Colonic mucosa (tissue), 4 donors: ENCODE results near the gene MCAM. TPM values are rescaled to one million over a fixed set of nuclear protein-coding genes. Genes with fewer than 3 reads are reported as not detected.

Source experiments
- DNase-seq: peaks from one replicate; pipeline ENCODE4 v3.0.0-alpha.2; 2020
- H3K27ac ChIP-seq: fragments of 200-600 bp; one replicate; pipeline ENCODE4 v1.8.0; 2021
- H3K27me3 ChIP-seq: fragments of 200-600 bp; one replicate; pipeline ENCODE4 v1.8.0; 2021
- H3K36me3 ChIP-seq: fragments of 200-600 bp; one replicate; pipeline ENCODE4 v1.8.0; 2021
- H3K4me1 ChIP-seq: fragments of 200-600 bp; one replicate; pipeline ENCODE4 v1.8.0; 2021; ENCODE audit warnings: mild to moderate bottlenecking
- H3K4me3 ChIP-seq: fragments of 200-600 bp; one replicate; pipeline ENCODE4 v1.8.0; 2021
- H3K9ac ChIP-seq, 2 donors: one replicate each; pipeline ENCODE4 v1.7.0; 2013; ENCODE audit warnings: control low read depth in 2 of 2, low read depth in 2 of 2, low read length in 2 of 2
- H3K9me3 ChIP-seq: fragments of 200-600 bp; one replicate; pipeline ENCODE4 v1.8.0; 2021
- CTCF ChIP-seq: fragments of 200-600 bp; IDR thresholded peaks from one replicate; pipeline ENCODE4 v1.8.0; 2022; ENCODE audit warnings: antibody characterized with exemption, mild to moderate bottlenecking
- intact Hi-C: fragments of 100-400 bp; cut with DNase I; formaldehyde crosslinking; loops from one replicate; pipeline ENCODE4 v1.14.1; 2022
- total RNA-seq, 2 donors: library from RNA; stranded (reverse); fragmentation: NEBNext Ultra II Directional in 1 of 2; extraction: Animal tissue kit (Norgen Biotek cat#: 25700) in 1 of 2; gene quantifications; one replicate each; pipeline ENCODE4 v1.2.1, GENCODE V29; 2021
- donor health status: healthy.
- donor health status: DM: no; HTN: no; CAD: no.
- donor health status: DM: no; HTN: no; CAD: no.

Gene MCAM
- total RNA-seq, 2 donors from 2014 or later: 5.4 to 36.9 TPM

GRCh38 chr11:119361941-119362725 is 45.2 kb upstream of the MCAM start:
- H3K27ac ChIP-seq: no peak overlapping the region
- no peak for TF ChIP-seq CTCF
- H3K36me3 ChIP-seq: no peaks in the 10 kb centered on the region
- H3K27me3 ChIP-seq: no peaks in the 10 kb centered on the region
- no peak for DNase-seq
- peak overlapping the region; percentile 40 for H3K4me3 ChIP-seq
- intact Hi-C loops: no loop called here
- peak overlapping the region in 1 of 2 donors; percentile 19 for H3K9ac ChIP-seq
- H3K9me3 ChIP-seq: no peaks in the 10 kb centered on the region
- peaks cover 7% of the 10 kb centered on the region for H3K4me1 ChIP-seq

- Histone ChIP-seq H3K4me1 (peaks cover 6% of the 10 kb centered on the region), H3K9me3 (no peaks in the 10 kb centered on the region), H3K27ac (no peak overlapping the region), H3K9ac (no peak overlapping the region), H3K36me3 (no peaks in the 10 kb centered on the region), H3K27me3 (no peaks in the 10 kb centered on the region), H3K4me3 (no peak overlapping the region)
- intact Hi-C loops: no loop called here
- DNase-seq: no peak
- no peak for TF ChIP-seq CTCF
These were observed 44.3 kb upstream of the MCAM start for GRCh38 chr11:119361056-119361787.

- Histone ChIP-seq H3K27ac (no peak overlapping the region), H3K9ac (no peak overlapping the region), H3K27me3 (no peaks in the 10 kb centered on the region), H3K4me3 (no peak overlapping the region), H3K9me3 (no peaks in the 10 kb centered on the region), H3K4me1 (no peaks in the 10 kb centered on the region), H3K36me3 (no peaks in the 10 kb centered on the region)
- intact Hi-C loops: no loop called here
- no peak for TF ChIP-seq CTCF
- DNase-seq: no peak
These were observed 42.7 kb upstream of the MCAM start for GRCh38 chr11:119359365-119360214.

GRCh38 chr11:119357074-119357473 is 40.1 kb upstream of the MCAM start:
- H3K4me3 ChIP-seq: peak overlapping the region; percentile 49
- H3K4me1 ChIP-seq: no peaks in the 10 kb centered on the region
- H3K27me3 ChIP-seq: no peaks in the 10 kb centered on the region
- DNase-seq: no peak
- H3K36me3 ChIP-seq: no peaks in the 10 kb centered on the region
- no peak overlapping the region for H3K9ac ChIP-seq
- TF ChIP-seq CTCF: no peak
- intact Hi-C loops: loop anchor here (2.0 kb wide), 2 partner anchors 16 to 118 kb away; no protein-coding TSS in a partner anchor
- H3K27ac ChIP-seq: no peak overlapping the region
- H3K9me3 ChIP-seq: no peaks in the 10 kb centered on the region
